ENCODE data around the gene HPCAL1. TPM values are rescaled to one million over a fixed set of nuclear protein-coding genes. Genes with fewer than 3 reads are reported as not detected.

HPCAL1 gene
- total and polyA plus RNA-seq, 2 of the 8 experiments (the other 6 are each of a cell fraction or from before 2014, with no cell fraction given), result 5.8 to 8.6 TPM

GRCh38 chr2:10404324-10405143 lies 101.8 kb downstream of the HPCAL1 start:
- H3K18ac ChIP-seq (ENCODE audit: extremely low read depth, low read length), result no peak overlapping the region
- no peaks in the 10 kb centered on the region for H4K20me1 ChIP-seq (replicated peaks in 1 of 2; ENCODE audit: control insufficient read depth in 1 of 2, insufficient read depth in 2 of 2, low read length in 2 of 2)
- H3K4me2 ChIP-seq (ENCODE audit: insufficient read depth in 1 of 2, low read depth in 2 of 2, low read length in 2 of 2), result no peak overlapping the region
- H2AFZ ChIP-seq (ENCODE audit: low read length), result no peak overlapping the region
- peak overlapping the region; percentile 54; the same call in 1 of the 2 replicates for H4K8ac ChIP-seq (ENCODE audit: extremely low read depth, insufficient read depth, low read length)
- H3K9me3 ChIP-seq (ENCODE audit: insufficient read depth in 2 of 2, low read depth in 1 of 2, low read length in 1 of 2), result no peaks in the 10 kb centered on the region
- TF ChIP-seq YY1 (IDR thresholded peaks at IDR 0.05; ENCODE audit: low read depth, low read length), result peak; percentile 86
- no peak for TF ChIP-seq SIX5 (IDR thresholded peaks at IDR 0.05; ENCODE audit: low read depth, low read length)
- no peaks in the 10 kb centered on the region for H3K23me2 ChIP-seq (ENCODE audit: low read depth, low read length)
- no peak overlapping the region for H4K91ac ChIP-seq (replicated peaks; ENCODE audit: insufficient read length, low read length)
- no peak overlapping the region for H3K23ac ChIP-seq (ENCODE audit: insufficient read length)
- no peak overlapping the region for H3K4ac ChIP-seq (replicated peaks; ENCODE audit: insufficient read length, low read depth, low read length)
- no peak for DNase-seq (ENCODE audit: low read depth in 1 of 2, low spot score in 2 of 2)
- peaks cover 0 to 3% (median 2%) of the 10 kb centered on the region in 4 experiments; a peak in 2 of 7 replicates for H3K4me1 ChIP-seq (replicated peaks in 1 of 4; ENCODE audit: control insufficient read depth in 3 of 4, insufficient read depth in 4 of 4, low read length in 3 of 4)
- no peak overlapping the region for H2BK15ac ChIP-seq (ENCODE audit: low read length)
- H3K14ac ChIP-seq (ENCODE audit: insufficient read length), result no peak overlapping the region
- ChIA-PET POLR2A (ENCODE audit: partially characterized antibody) (interaction anchor here (0.7 kb wide), 1 partner anchor 103 kb away, joined by 3 read pairs; no protein-coding TSS in a partner anchor), CTCF (ENCODE audit: partially characterized antibody) (interaction anchor here (0.8 to 2.6 kb wide), 8 partner anchors 22 to 176 kb away, joined by 3 to 15 read pairs (median 4); no protein-coding TSS in a partner anchor)
- FAIRE-seq, result no peak
- 82% methylated on average over 20 of the region's 20 CpGs; no CpG with 5 or more reads in 1 of the 2 experiments for WGBS, 2 experiments (ENCODE audit: extremely low coverage in 1 of 2, insufficient coverage in 1 of 2, insufficient read length in 1 of 2, insufficient replicate concordance in 2 of 2, low coverage in 1 of 2, low lambda C conversion rate in 2 of 2, missing lambda C conversion rate in 1 of 2)
- no peak overlapping the region for H2AK5ac ChIP-seq (ENCODE audit: low read depth, low read length)
- H3K9ac ChIP-seq (replicated peaks in 1 of 4; ENCODE audit: extremely low read depth in 1 of 4, low read depth in 3 of 4, low read length in 3 of 4), result no peak overlapping the region
- H3K56ac ChIP-seq (replicated peaks; ENCODE audit: insufficient read length, low read depth, low read length), result no peak overlapping the region
- no peak overlapping the region for H2BK12ac ChIP-seq (ENCODE audit: low read depth, low read length)
- no peak overlapping the region for H3K4me3 ChIP-seq (ENCODE audit: extremely low read depth in 1 of 4, insufficient read depth in 2 of 4, low read depth in 3 of 4, low read length in 4 of 4)
- H2BK20ac ChIP-seq (ENCODE audit: low read length), result no peak overlapping the region
- H3K79me1 ChIP-seq (ENCODE audit: low read depth, low read length), result no peaks in the 10 kb centered on the region
- H3K36me3 ChIP-seq (ENCODE audit: control insufficient read depth in 2 of 4, insufficient read depth in 4 of 4, low read length in 3 of 4), result no peaks in the 10 kb centered on the region; a peak in 1 of 8 replicates
- no peaks in the 10 kb centered on the region for H3K79me2 ChIP-seq (ENCODE audit: control insufficient read depth in 1 of 2, insufficient read depth in 2 of 2, low read length in 2 of 2)
- no peak overlapping the region for H2BK5ac ChIP-seq (ENCODE audit: low read depth, low read length)
- H3K27me3 ChIP-seq (replicated peaks in 1 of 4; ENCODE audit: control insufficient read depth in 3 of 4, extremely low read depth in 1 of 4, insufficient read depth in 3 of 4, low read length in 3 of 4), result no peaks in the 10 kb centered on the region; a peak in 1 of 7 replicates
- no peak overlapping the region for H4K5ac ChIP-seq (ENCODE audit: insufficient read length, low read depth, low read length)
- H2BK120ac ChIP-seq (replicated peaks; ENCODE audit: low read depth, low read length), result no peak overlapping the region
- H3K27ac ChIP-seq (ENCODE audit: low read depth, low read length), result no peak overlapping the region
